ENCODE results near the gene E2F3.

Gene E2F3

GRCh38 chr6:20479526-20479925 is 77.8 kb downstream of the E2F3 start:
- TF ChIP-seq, protein P1, sequence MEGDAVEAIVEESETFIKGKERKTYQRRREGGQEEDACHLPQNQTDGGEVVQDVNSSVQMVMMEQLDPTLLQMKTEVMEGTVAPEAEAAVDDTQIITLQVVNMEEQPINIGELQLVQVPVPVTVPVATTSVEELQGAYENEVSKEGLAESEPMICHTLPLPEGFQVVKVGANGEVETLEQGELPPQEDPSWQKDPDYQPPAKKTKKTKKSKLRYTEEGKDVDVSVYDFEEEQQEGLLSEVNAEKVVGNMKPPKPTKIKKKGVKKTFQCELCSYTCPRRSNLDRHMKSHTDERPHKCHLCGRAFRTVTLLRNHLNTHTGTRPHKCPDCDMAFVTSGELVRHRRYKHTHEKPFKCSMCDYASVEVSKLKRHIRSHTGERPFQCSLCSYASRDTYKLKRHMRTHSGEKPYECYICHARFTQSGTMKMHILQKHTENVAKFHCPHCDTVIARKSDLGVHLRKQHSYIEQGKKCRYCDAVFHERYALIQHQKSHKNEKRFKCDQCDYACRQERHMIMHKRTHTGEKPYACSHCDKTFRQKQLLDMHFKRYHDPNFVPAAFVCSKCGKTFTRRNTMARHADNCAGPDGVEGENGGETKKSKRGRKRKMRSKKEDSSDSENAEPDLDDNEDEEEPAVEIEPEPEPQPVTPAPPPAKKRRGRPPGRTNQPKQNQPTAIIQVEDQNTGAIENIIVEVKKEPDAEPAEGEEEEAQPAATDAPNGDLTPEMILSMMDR (conservative IDR thresholded peaks at IDR 0.05; ENCODE audit: control insufficient read depth, insufficient read depth, low read depth, low read length) = no peak
- DNase-seq (ENCODE audit: low read depth) = no peak
- H3K4me3 ChIP-seq (ENCODE audit: control insufficient read depth, low read depth, low read length) = no peak overlapping the region

- H3K4me3 ChIP-seq (ENCODE audit: control insufficient read depth, low read depth, low read length) = no peak overlapping the region
- DNase-seq (ENCODE audit: low read depth) = no peak
- TF ChIP-seq, protein P1 (conservative IDR thresholded peaks at IDR 0.05; ENCODE audit: control insufficient read depth, insufficient read depth, low read depth, low read length) = no peak
These were observed 79.6 kb downstream of the E2F3 start for GRCh38 chr6:20481281-20481680.

GRCh38 chr6:20483887-20484497 is 82.3 kb downstream of the E2F3 start:
- DNase-seq (ENCODE audit: low read depth) = peak; percentile 25

DNA sequence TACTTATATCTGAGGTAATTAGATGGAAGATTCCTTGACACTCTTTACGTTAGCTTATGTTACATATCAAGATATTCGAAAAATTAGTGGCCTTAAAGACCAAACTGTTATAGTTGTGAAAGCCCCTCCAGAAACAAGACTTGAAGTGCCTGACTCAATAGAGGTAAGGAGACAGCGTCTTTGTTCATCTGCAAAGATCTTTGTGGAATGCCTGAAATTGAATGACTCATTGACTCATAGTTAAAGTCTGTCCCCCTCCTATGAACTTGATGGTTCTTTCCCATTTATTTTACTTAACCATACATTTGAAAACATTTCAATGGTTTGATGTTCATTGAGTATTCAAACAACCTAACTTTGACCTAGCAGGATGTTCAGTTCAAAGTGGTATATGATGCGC is 85.0 kb downstream of the E2F3 start:
- no peak overlapping the region for H3K4me3 ChIP-seq (ENCODE audit: control insufficient read depth, low read depth, low read length)
- TF ChIP-seq, protein P1 (conservative IDR thresholded peaks at IDR 0.05; ENCODE audit: control insufficient read depth, insufficient read depth, low read depth, low read length) = no peak
- no peak for DNase-seq (ENCODE audit: low read depth)

More at GRCh38 chr6:20483887-20484497, 82.3 kb downstream of the E2F3 start:
- TF ChIP-seq, protein P1 (conservative IDR thresholded peaks at IDR 0.05; ENCODE audit: control insufficient read depth, insufficient read depth, low read depth, low read length) = no peak
- no peak overlapping the region for H3K4me3 ChIP-seq (ENCODE audit: control insufficient read depth, low read depth, low read length)

- TF ChIP-seq, protein P1 (conservative IDR thresholded peaks at IDR 0.05; ENCODE audit: control insufficient read depth, insufficient read depth, low read depth, low read length) = no peak
- DNase-seq (ENCODE audit: low read depth) = no peak
- no peak overlapping the region for H3K4me3 ChIP-seq (ENCODE audit: control insufficient read depth, low read depth, low read length)
These were observed 86.1 kb downstream of the E2F3 start for GRCh38 chr6:20487669-20488375.

GRCh38 chr6:20490591-20490990 is 88.9 kb downstream of the E2F3 start:
- TF ChIP-seq, protein P1 (conservative IDR thresholded peaks at IDR 0.05; ENCODE audit: control insufficient read depth, insufficient read depth, low read depth, low read length) = no peak
- H3K4me3 ChIP-seq (ENCODE audit: control insufficient read depth, low read depth, low read length) = no peak overlapping the region
- no peak for DNase-seq (ENCODE audit: low read depth)
